Heart left ventricle (tissue), 16 donors: ENCODE measurements around the gene XKR7. TPM values are rescaled to one million over a fixed set of nuclear protein-coding genes. Genes with fewer than 3 reads are reported as not detected.

Experiments used
- ATAC-seq, 4 donors: fragments of 200-7000 bp; cut with Tn5 transposase; one replicate each; pipeline ENCODE4 v1.9.1; 2020 to 2022; ENCODE audit warnings: moderate library complexity in 4 of 4, mild to moderate bottlenecking in 3 of 4, moderate number of reproducible peaks in 1 of 4
- DNase-seq, 5 donors: peaks; one replicate each; pipeline ENCODE4 v3.0.0-alpha.2; 2020
- H3K27ac ChIP-seq, 12 donors: fragments of 200-600 bp; sonication (generic) in 4 of 12; one replicate each; pipeline versions ENCODE4 v1.5.0 to v1.8.0; 2016 to 2022; ENCODE audit warnings: mild to moderate bottlenecking in 2 of 12
- H3K27me3 ChIP-seq, 9 donors: fragments of 200-600 bp; sonication (generic) in 2 of 9; one replicate each; pipeline versions ENCODE4 v1.5.1 to v1.8.0; 2016 to 2022; ENCODE audit warnings: mild to moderate bottlenecking in 3 of 9
- H3K36me3 ChIP-seq, 9 donors: fragments of 200-600 bp; sonication (generic) in 2 of 9; one replicate each; pipeline versions ENCODE4 v1.5.0 to v1.8.0; 2018 to 2022; ENCODE audit warnings: mild to moderate bottlenecking in 2 of 9
- H3K4me1 ChIP-seq, 12 donors: fragments of 200-600 bp; sonication (generic) in 4 of 12; one replicate each; pipeline versions ENCODE4 v1.5.0 to v1.8.0; 2016 to 2022; ENCODE audit warnings: mild to moderate bottlenecking in 3 of 12
- H3K4me3 ChIP-seq, 12 donors: fragments of 200-600 bp; sonication (generic) in 4 of 12; one replicate each; pipeline versions ENCODE4 v1.5.0 to v1.8.0; 2017 to 2022; ENCODE audit warnings: mild to moderate bottlenecking in 9 of 12, moderate library complexity in 4 of 12
- H3K9me3 ChIP-seq, 12 donors: fragments of 200-600 bp; sonication (generic) in 4 of 12; one replicate each; pipeline versions ENCODE4 v1.5.0 to v1.8.0; 2016 to 2022; ENCODE audit warnings: mild to moderate bottlenecking in 1 of 12
- CTCF ChIP-seq, 12 donors: fragments of 200-600 bp; sonication (generic) in 4 of 12; IDR thresholded peaks; one replicate each; pipeline versions ENCODE4 v1.5.0 to v1.8.0; 2018 to 2022; ENCODE audit warnings: antibody characterized with exemption in 12 of 12, mild to moderate bottlenecking in 5 of 12
- POLR2A ChIP-seq, 2 donors: fragments of 450-650 bp; IDR thresholded peaks; one replicate each; pipeline ENCODE4 v1.6.1; 2017; ENCODE audit warnings: antibody characterized with exemption in 2 of 2, mild to moderate bottlenecking in 2 of 2, moderate library complexity in 2 of 2
- WGBS, 4 donors: extraction: QIAGEN DNeasy Blood & Tissue Kit in 2 of 4; methylation state at CpG; one replicate each; pipeline versions ENCODE4 v1.1.5 to v1.1.7; 2013 to 2018; 5-methylcytosine and 5-hydroxymethylcytosine counted together
- intact Hi-C, 10 donors: fragments of 100-400 bp; cut with DNase I; formaldehyde crosslinking; loops; one replicate each; pipeline versions ENCODE4 v1.11.1 to v1.14.2; 2022
- polyA plus RNA-seq, 2 donors: library from polyadenylated mRNA; stranded (reverse); fragments of 200-250 nt; gene quantifications; one replicate each; pipeline ENCODE4 v1.2.3, GENCODE V29; 2013
- total RNA-seq, 9 donors: library from RNA; depleted of rRNA in 2 of 9; stranded (reverse); fragments of >200 nt in 2 of 9; fragmentation: NEBNext Ultra II Directional in 3 of 9; extraction: Animal tissue kit (Norgen Biotek cat#: 25700) in 3 of 9; gene quantifications; one replicate each; pipeline versions ENCODE4 v1.1.0 to v1.2.4, GENCODE V29; 2016 to 2023
- donor health status: ischemic (EF 13 %, LVEDD 7.1; RV severe dilation, severe dysfunction).
- donor health status: healthy with polysubstance abuse.
- donor health status: DM: no; HTN: yes; CAD: no.
- donor health status: DM: no; HTN: no; CAD: no.
- donor health status: ischemic (EF 25% LVEDD 6.9; RV normal size, moderate dysfunction).
- donor health status: ischemic (EF 25% LVEDD 5.7; RV mildly dilated, moderate dysfunction).
- donor health status: healthy.
- donor health status: DM: yes; HTN: yes; CAD: no.
- donor health status: ischemic (EF 35%, LVEDD 5.7; RV mildly dilated, moderate dysfunction).
- donor health status: nonischemic (EF 11% LVEDD 7.7; RV severe dilation, severe dysfunction).
- donor health status: DM: yes; HTN: yes; CAD: no.
- donor health status: PGD.
- donor health status: ischemic (EF 29% LVEDD 5.4; RV normal size, mild dysfunction).
- donor health status: nonischemic (EF 23%, LVEDD 6.1; RV moderate dilation, normal function).

XKR7 gene
- total and polyA plus RNA-seq, 11 donors: not detected

GRCh38 chr20:32040142-32040953 is 72.4 kb downstream of the XKR7 start:
- DNase-seq: peak in 4 of 5 donors; percentile 33 to 79 (median 58)

GRCh38 chr20:32045999-32046398 is 78.0 kb downstream of the XKR7 start:
- ATAC-seq (no peak), DNase-seq (no peak)
- H3K4me3 ChIP-seq: no peak overlapping the region
- no peaks in the 10 kb centered on the region for H3K36me3 ChIP-seq
- intact Hi-C loops: no loop called here
- 75 to 77% (median 75%) methylated on average over 3 of the region's 3 CpGs for WGBS, 4 donors
- no peaks in the 10 kb centered on the region for H3K9me3 ChIP-seq
- H3K4me1 ChIP-seq: peaks cover 0 to 20% (median 0%) of the 10 kb centered on the region in 12 donors
- H3K27ac ChIP-seq: no peak overlapping the region
- TF ChIP-seq CTCF (IDR thresholded peaks at IDR 0.05) (no peak), POLR2A (IDR thresholded peaks at IDR 0.05) (no peak)
- peaks cover 0 to 15% (median 5%) of the 10 kb centered on the region in 9 donors for H3K27me3 ChIP-seq

More at GRCh38 chr20:32040142-32040953, 72.4 kb downstream of the XKR7 start:
- Histone ChIP-seq H3K27ac (peak overlapping the region in 1 of 12 donors; percentile 86), H3K36me3 (peaks cover 0 to 2% (median 0%) of the 10 kb centered on the region in 9 donors), H3K27me3 (peaks cover 0 to 9% (median 0%) of the 10 kb centered on the region in 9 donors), H3K4me3 (no peak overlapping the region), H3K9me3 (peaks cover 0 to 6% (median 0%) of the 10 kb centered on the region in 12 donors), H3K4me1 (peaks cover 0 to 52% (median 0%) of the 10 kb centered on the region in 12 donors)
- whole genome bisulfite sequencing, 4 donors: 64 to 79% (median 70%) methylated on average over 5 to 10 of the region's 10 CpGs
- ATAC-seq: peak; percentile 26 to 94 (median 80)
- intact Hi-C loops: no loop called here
- TF ChIP-seq POLR2A (IDR thresholded peaks at IDR 0.05): no peak
- TF ChIP-seq CTCF (IDR thresholded peaks at IDR 0.05): no peak

GRCh38 chr20:32050324-32050841 is 82.4 kb downstream of the XKR7 start:
- DNase-seq (no peak), ATAC-seq (no peak)
- peaks cover 16 to 56% (median 35%) of the 10 kb centered on the region in 9 donors for H3K27me3 ChIP-seq
- no peaks in the 10 kb centered on the region for H3K9me3 ChIP-seq
- H3K4me3 ChIP-seq: no peak overlapping the region
- H3K4me1 ChIP-seq: peaks cover 0 to 26% (median 7%) of the 10 kb centered on the region in 12 donors
- no peaks in the 10 kb centered on the region for H3K36me3 ChIP-seq
- H3K27ac ChIP-seq: no peak overlapping the region
- TF ChIP-seq CTCF (IDR thresholded peaks at IDR 0.05): no peak
- no peak for TF ChIP-seq POLR2A (IDR thresholded peaks at IDR 0.05)
- intact Hi-C loops: no loop called here
- WGBS, 4 donors: 93 to 97% (median 95%) methylated on average over 4 of the region's 4 CpGs

- Histone ChIP-seq H3K4me3 (peak overlapping the region in 2 of 12 donors; percentile 41 to 71), H3K27me3 (peaks cover 16 to 62% (median 35%) of the 10 kb centered on the region in 9 donors), H3K36me3 (no peaks in the 10 kb centered on the region), H3K27ac (peak overlapping the region in 3 of 12 donors; percentile 60 to 97 (median 67)), H3K4me1 (peaks cover 0 to 26% (median 7%) of the 10 kb centered on the region in 12 donors), H3K9me3 (no peaks in the 10 kb centered on the region)
- peak; percentile 64 to 88 (median 82) for ATAC-seq
- WGBS, 4 donors: 19 to 25% (median 21%) methylated on average over 17 of the region's 17 CpGs
- DNase-seq: peak; percentile 54 to 85 (median 67)
- no peak for TF ChIP-seq POLR2A (IDR thresholded peaks at IDR 0.05)
- no peak for TF ChIP-seq CTCF (IDR thresholded peaks at IDR 0.05)
- intact Hi-C loops: no loop called here
Measured at GRCh38 chr20:32050851-32051556, 83.1 kb downstream of the XKR7 start.
